ENCODE data around the gene UST.
"Not testable (repeated sequence)": the region's sequence is repeated elsewhere in the genome, so short reads cannot be mapped to it uniquely, and the experiment has no call there.

The UST gene

DNA sequence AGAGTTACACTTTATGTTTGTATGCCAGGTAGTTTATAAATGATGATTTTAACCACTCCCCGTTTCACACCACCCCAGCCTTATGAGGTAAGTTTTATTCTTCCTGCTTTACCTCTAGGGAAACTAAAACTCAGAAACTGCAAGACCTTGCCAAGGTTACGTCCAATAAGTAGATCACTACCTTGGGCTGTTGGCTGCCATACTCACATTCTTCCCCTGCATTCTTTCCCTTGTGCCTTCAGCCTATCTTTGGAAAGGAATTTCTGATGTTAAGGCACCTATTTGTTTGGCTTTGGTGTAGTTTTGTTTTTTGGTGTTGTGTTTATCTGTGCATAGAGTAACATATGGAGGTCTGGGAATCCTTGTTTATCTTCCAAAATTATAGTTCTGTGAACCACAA is 122.1 kb downstream of the UST start:
- DNase-seq (ENCODE audit: low read depth): no peak

DNA sequence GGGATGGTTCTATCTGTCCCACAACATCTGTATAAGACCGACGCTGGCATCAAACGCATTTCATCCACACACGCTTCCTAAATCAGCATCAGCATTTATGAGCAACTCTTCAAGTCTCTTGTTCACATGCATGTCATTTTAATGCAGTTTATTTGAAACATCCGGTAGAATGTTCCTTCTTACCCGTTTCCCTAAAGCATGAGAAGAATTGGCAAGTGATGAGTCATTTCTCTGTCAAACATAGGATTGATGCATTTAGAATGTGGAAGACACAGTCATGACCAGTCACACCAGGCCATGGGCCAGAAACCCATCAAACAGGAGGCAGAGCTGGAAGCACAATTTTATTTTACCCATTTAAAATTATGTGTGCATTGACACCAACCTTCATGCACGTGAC is 122.8 kb downstream of the UST start:
- DNase-seq (ENCODE audit: low read depth): peak; percentile 94

- DNase-seq (ENCODE audit: low read depth): no peak
Measured at GRCh38 chr6:148873154-148873553, 126.3 kb downstream of the UST start.

- DNase-seq (ENCODE audit: low read depth): no peak
Measured at GRCh38 chr6:148873868-148874267, 127.0 kb downstream of the UST start.

- no peak for DNase-seq (ENCODE audit: low read depth)
Measured at GRCh38 chr6:148874698-148875293, 128.0 kb downstream of the UST start.

DNA sequence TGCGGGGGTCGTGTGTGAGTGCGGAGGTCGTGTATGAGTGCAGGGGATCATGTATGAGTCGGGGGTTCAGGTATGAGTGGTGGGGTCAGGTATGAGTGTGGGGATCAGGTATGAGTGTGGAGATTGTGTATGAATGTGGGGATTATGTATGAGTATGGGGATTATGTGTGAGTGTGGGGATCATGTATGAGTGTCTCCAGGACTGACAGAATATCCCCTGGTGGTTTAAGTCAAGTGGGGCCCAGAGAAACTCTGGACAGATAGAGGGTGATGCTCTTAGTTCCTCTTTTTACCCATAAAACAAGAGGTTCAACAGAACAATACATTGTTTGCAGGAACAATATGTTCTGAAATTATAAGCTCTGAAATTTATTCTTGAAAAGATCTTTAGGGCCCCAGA is 131.9 kb downstream of the UST start:
- no peak for DNase-seq (ENCODE audit: low read depth)

DNA sequence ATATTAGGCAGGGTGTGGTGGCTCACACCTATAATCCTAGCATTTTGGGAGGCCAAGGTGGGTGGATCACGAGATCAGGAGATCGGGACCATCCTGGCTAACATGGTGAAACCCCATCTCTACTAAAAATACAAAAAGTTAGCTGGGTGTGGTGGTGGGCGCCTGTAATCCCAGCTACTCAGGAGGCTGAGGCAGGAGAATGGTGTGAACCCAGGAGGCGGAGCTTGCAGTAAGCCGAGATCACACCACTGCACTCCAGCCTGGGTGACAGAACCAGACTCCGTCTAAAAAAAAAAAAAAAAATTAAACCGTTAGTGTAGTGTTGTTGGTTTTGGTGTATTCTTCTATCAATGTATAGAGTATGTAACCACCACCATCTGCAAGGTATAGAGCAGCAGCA is 133.9 kb downstream of the UST start:
- not testable (repeated sequence) for DNase-seq (ENCODE audit: low read depth)

DNA sequence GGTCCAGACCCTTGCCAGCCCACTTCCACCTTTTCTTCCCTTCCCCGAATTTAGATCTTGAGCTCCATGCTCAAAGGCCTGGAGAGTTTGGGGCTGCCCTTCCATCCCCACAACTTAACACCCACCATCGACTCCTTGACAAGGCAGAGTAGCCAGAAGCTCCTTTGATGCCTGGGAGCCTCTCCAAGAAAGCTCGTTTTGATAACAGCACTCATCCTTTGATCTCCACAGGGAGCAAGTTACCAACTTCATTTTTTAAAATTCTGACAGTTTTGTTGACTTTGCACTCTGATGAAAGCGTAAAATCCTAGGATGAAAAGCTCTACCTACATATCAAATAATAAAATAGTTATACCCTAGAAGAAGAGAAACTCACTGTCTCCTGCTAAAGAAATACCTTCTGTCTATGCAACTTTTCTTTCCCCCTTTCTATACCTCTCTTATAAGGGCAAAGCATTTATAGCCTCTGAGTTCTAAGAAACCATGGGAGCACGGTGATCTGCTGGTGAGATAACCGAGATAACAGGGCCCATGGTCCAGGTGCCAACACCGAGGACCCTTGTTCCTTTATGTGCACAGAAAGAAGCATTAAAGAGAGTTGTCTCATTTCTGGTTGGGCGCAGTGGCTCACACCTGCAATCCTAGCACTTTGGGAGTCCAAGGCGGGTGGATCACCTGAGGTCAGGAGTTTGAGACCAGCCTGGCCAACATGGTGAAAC is 134.9 kb downstream of the UST start:
- no peak for DNase-seq (ENCODE audit: low read depth)

DNA sequence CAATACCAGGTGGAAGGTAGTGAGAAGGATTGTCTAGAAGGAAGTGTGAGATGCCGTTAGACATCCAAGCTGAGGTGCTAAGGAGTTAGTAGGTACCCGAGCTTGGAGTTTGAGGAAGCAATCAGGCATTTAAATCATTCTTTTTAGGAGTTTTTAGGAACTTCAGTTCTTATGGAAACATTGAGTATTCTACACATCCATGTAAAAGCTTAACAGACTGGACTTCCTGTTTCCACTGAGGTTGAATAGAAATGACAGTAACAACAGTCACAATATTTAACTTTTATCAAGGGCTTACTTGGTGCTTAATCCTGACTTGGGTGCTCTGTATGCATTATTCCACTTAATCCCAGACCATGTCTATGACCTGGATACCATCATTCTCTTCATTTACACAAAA is 136.4 kb downstream of the UST start:
- DNase-seq (ENCODE audit: low read depth): no peak

- no peak for DNase-seq (ENCODE audit: low read depth)
Measured at GRCh38 chr6:148884461-148884860, 137.6 kb downstream of the UST start.

DNA sequence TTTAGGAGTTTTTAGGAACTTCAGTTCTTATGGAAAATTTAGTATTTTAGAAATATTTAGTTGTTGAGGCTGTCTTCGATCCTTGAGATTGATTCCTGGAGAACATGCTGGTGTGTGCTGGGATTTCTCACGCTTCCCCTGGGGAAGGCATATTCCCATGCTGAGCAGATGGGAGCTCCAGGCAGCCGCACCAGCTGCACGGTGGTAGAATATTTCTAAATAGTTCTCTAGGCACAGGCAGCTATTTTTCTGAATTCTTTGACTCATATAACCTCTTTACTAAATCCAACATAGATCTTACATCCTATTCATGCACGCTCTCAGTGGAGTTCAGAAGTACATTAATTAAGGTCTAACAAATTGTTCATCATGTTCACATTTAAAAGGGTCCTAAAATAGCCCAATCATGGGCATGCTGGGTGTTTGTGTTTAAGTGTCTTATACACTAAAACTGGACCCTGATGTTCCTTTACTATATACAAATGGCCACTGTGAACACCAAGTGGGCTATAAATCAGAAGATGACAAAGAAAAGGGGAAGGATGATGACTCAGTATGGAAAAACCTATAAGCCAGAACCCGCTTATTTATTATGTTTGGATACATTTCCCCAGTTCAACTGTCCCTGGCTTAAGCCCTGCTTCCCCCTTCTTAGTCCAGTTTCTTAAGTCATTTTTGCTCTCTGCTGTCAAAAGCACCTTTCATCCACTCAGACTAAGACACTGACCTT is 138.5 kb downstream of the UST start:
- DNase-seq (ENCODE audit: low read depth): peak; percentile 22

- no peak for DNase-seq (ENCODE audit: low read depth)
Measured at GRCh38 chr6:148885925-148886845, 139.4 kb downstream of the UST start.

DNA sequence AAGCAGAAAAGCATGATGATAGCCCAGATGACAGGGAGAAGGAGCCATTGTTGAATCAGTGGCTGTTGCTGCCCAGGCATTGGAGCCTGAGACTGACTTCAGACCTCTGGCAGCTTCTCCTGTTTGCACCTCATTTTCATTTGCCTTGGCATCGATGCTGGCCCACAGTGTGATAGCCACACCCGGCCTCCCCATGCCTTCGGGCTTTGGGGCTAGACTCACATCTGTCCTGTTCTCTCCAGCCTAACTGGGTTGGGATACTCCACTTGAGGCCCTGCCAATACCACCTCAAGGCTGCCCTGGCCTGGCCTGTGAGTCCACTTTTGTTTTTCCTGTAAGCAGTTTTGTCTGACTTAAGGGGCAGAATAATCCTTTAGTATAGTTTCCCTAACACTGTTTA is 140.4 kb downstream of the UST start:
- no peak for DNase-seq (ENCODE audit: low read depth)

DNA sequence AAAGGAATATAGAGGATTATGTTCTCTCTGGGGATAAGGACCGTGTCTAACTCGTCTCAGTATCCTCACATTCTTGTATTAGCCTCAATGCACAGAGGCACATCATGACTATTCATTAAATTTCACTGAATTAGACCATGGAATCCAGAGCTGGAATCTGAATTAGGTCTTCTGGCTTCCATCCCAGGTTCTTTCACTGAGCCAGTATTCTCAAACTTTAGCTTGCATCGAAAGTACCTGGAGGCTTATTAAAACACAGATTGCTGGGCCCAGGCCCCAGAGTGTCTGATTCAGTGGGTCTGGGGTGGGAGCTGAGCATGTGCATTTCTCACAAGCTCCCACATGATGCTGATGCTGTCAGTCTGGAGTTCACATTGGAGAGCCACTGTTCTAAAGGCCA is 142.0 kb downstream of the UST start:
- DNase-seq (ENCODE audit: low read depth): no peak

- DNase-seq (ENCODE audit: low read depth): no peak
Measured at GRCh38 chr6:148890096-148890495, 143.3 kb downstream of the UST start.

- no peak for DNase-seq (ENCODE audit: low read depth)
Measured at GRCh38 chr6:148890652-148891404, 144.0 kb downstream of the UST start.

DNA sequence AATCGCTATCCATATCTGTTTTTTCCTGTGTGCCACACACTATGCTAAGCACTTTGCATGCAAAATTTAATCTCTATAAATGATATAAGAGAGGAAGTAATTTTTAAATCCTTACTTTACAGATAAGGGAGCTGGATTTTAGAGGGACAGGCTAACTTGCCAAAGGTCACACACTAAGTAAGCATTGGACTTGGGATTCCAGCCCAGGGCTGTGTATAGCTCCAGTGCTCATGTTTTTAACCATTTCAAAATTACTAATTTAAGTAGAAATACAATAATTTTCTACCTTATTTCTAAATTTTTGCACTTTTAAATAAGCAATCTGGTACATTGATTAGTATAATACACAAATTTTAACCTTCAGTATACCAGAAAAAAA is 144.6 kb downstream of the UST start:
- no peak for DNase-seq (ENCODE audit: low read depth)

DNA sequence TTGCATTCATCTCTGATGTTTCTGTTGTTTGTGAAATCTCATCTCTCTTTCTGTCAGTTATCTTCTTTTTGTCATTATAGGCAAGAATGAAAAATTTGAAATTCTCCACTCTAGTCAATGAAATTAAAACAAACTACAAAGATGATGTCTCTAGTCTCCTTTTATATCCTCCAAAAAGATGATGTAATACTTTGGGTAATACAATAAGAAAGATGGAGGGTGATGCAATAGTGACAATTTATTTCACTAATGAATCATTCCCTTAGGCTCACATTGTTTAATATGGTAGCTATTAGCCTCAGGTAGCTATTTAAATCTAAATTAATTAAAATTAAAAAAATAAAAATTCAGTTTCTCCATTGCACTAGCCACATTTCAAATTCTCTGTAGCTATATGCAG is 145.4 kb downstream of the UST start:
- DNase-seq (ENCODE audit: low read depth): no peak

GRCh38 chr6:148893073-148893472 is 146.2 kb downstream of the UST start:
- DNase-seq (ENCODE audit: low read depth): no peak

- DNase-seq (ENCODE audit: low read depth): no peak
Measured at GRCh38 chr6:148893481-148893880, 146.7 kb downstream of the UST start.

DNA sequence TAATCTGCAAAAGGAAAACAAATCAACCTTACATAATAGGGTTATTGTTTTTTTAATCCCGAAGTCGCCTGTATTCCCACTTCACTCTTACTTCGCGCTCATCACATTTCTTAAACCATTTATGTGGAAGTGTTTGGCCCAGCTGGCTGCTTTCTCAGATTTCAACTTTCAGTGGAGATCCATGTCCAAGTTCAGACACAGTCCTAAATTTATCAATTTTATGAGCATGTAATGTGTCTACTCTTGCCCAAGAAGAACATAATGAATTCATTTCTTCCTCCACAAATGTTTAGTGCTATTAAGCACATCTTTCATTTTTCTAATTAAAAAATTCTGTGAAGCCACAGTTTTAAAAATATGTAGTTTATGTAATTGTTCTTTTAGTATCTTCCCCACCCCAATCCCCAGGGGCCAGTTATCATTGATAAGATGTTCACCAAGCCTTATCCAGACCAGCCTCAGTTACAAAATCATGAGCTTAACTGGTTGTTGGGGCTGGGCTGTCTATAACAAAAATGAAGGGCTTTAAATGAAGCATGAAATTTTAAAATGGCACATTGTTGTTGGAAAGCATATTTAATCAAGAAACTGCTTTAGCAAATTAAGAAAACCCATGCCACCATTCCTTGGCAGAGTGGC is 151.7 kb downstream of the UST start:
- no peak for DNase-seq (ENCODE audit: low read depth)
